Gastrocnemius medialis (tissue), 4 donors: ENCODE data around the gene GANC. TPM values are rescaled to one million over a fixed set of nuclear protein-coding genes. Genes with fewer than 3 reads are reported as not detected.

Experiments
- ATAC-seq, 2 donors: fragments of 150-250 bp; one replicate each; pipeline ENCODE4 v1.9.1; 2016
- DNase-seq, 2 donors: peaks; one replicate each; pipeline ENCODE4 v3.0.0-alpha.2; 2019
- H3K27ac ChIP-seq, 4 donors: fragments of 200-600 bp; sonication (generic); 1 replicate in 1 of 4; 2 replicates in 3 of 4; pipeline ENCODE4 v1.5.1; 2016 to 2018; ENCODE audit warnings: mild to moderate bottlenecking in 2 of 4, moderate library complexity in 1 of 4
- H3K27me3 ChIP-seq, 3 donors: fragments of 200-600 bp; sonication (generic) in 2 of 3; 1 replicate in 1 of 3; 2 replicates in 2 of 3; pipeline versions ENCODE4 v1.5.1 to v1.6.0; 2016 to 2019; ENCODE audit warnings: mild to moderate bottlenecking in 1 of 3, moderate library complexity in 1 of 3
- H3K36me3 ChIP-seq, 2 donors: fragments of 200-600 bp; sonication (generic) in 1 of 2; one replicate each; pipeline ENCODE4 v1.5.1; 2017 to 2018
- H3K4me1 ChIP-seq, 2 donors: fragments of 200-600 bp; sonication (generic) in 1 of 2; one replicate each; pipeline ENCODE4 v1.5.1; 2016 to 2017; ENCODE audit warnings: mild to moderate bottlenecking in 2 of 2
- H3K4me3 ChIP-seq, 4 donors: fragments of 200-600 bp; sonication (generic) in 3 of 4; 1 replicate in 1 of 4; 2 replicates in 3 of 4; pipeline ENCODE4 v1.5.1; 2016 to 2019; ENCODE audit warnings: mild to moderate bottlenecking in 2 of 4
- H3K9me3 ChIP-seq, 3 donors: fragments of 200-600 bp; sonication (generic) in 2 of 3; 1 replicate in 1 of 3; 2 replicates in 2 of 3; pipeline ENCODE4 v1.5.1; 2016 to 2019
- CTCF ChIP-seq, 5 experiments: fragments of 450-650 bp in 3 of 5; fragments of 200-600 bp in 2 of 5; sonication (generic) in 2 of 5; IDR thresholded peaks in 4 of 5; conservative IDR thresholded peaks in 1 of 5; 1 replicate in 4 of 5; 2 replicates in 1 of 5; pipeline ENCODE4 v1.5.1; 2016 to 2019; ENCODE audit warnings: antibody characterized with exemption in 5 of 5, mild to moderate bottlenecking in 3 of 5, moderate library complexity in 3 of 5
- POLR2A ChIP-seq, 2 donors: fragments of 450-650 bp; IDR thresholded peaks; one replicate each; pipeline ENCODE4 v1.6.1; 2017; ENCODE audit warnings: antibody characterized with exemption in 2 of 2, mild to moderate bottlenecking in 2 of 2, moderate library complexity in 2 of 2
- in situ Hi-C, 4 donors: fragments of 200-750 bp; cut with MboI; loops; one replicate each; pipeline versions ENCODE4 v1.15.0 to v1.8.0; 2017; ENCODE audit warnings: low sequenced_read_pairs in 4 of 4
- intact Hi-C: fragments of 100-400 bp; cut with DNase I; formaldehyde crosslinking; loops from one replicate; pipeline ENCODE4 v1.15.1; 2023; ENCODE audit warnings: low total_unique reads
- total RNA-seq, 4 donors: library from RNA; depleted of rRNA; stranded (reverse); fragments of >200 nt; gene quantifications; one replicate each; pipeline versions ENCODE4 v1.1.0 to v1.2.3, GENCODE V29; 2016

Gene GANC
- total RNA-seq, 4 donors from 2014 or later: 5.9 to 26.3 (median 11.9) TPM

GRCh38 chr15:42374810-42375209, 101.8 kb downstream of the GANC start:
- intact Hi-C loops: no loop called here

GRCh38 chr15:42375252-42375651, 102.3 kb downstream of the GANC start:
- ATAC-seq: peak in 1 of 2 donors; percentile 22
- no peaks in the 10 kb centered on the region for H3K27me3 ChIP-seq
- H3K4me1 ChIP-seq: peaks cover 43 to 44% of the 10 kb centered on the region in 2 donors
- intact Hi-C loops: no loop called here
- H3K4me3 ChIP-seq: no peak overlapping the region
- in situ Hi-C loops: no loop called here
- TF ChIP-seq POLR2A (IDR thresholded peaks at IDR 0.05): no peak
- DNase-seq: no peak
- peaks cover 0 to 7% of the 10 kb centered on the region in 2 donors for H3K36me3 ChIP-seq
- H3K9me3 ChIP-seq: no peaks in the 10 kb centered on the region
- H3K27ac ChIP-seq: peak overlapping the region; percentile 93 to 97 (median 96)

More at GRCh38 chr15:42374810-42375209, 101.8 kb downstream of the GANC start:
- DNase-seq: no peak
- Histone ChIP-seq H3K4me3 (no peak overlapping the region), H3K36me3 (peaks cover 0 to 7% of the 10 kb centered on the region in 2 donors), H3K9me3 (no peaks in the 10 kb centered on the region), H3K27ac (peak overlapping the region; percentile 93 to 97 (median 96)), H3K4me1 (peaks cover 41 to 49% of the 10 kb centered on the region in 2 donors), H3K27me3 (no peaks in the 10 kb centered on the region)
- in situ Hi-C loops: no loop called here
- ATAC-seq: no peak
- TF ChIP-seq CTCF (IDR thresholded peaks at IDR 0.05 in 4 of 5, conservative IDR thresholded peaks at IDR 0.05 in 1 of 5): no peak
- no peak for TF ChIP-seq POLR2A (IDR thresholded peaks at IDR 0.05)

DNA sequence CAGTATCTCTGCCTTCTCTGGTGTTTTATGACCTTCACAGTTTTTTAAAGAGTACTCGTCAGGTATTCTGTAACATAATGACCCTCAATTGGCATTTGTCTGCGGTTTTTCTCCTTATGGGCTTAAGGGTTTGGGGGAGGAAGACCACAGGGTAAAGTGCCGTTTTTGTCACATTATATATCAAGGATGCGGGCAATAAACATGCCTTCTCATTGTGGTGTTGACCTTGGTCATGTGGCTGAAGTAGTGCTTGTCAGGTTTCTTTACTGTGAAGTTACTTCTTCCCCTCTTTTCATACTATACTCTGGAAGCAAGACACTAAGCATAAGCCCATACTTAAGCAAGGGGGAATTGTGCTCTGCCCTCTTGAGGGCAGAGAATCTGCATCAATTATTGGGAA, 102.9 kb downstream of the GANC start:
- peak overlapping the region; percentile 93 to 97 (median 96) for H3K27ac ChIP-seq
- intact Hi-C loops (no loop called here), in situ Hi-C loops (no loop called here)
- peaks cover 44 to 46% of the 10 kb centered on the region in 2 donors for H3K4me1 ChIP-seq
- H3K9me3 ChIP-seq: no peaks in the 10 kb centered on the region
- no peak for TF ChIP-seq POLR2A (IDR thresholded peaks at IDR 0.05)
- no peak for TF ChIP-seq CTCF (IDR thresholded peaks at IDR 0.05 in 4 of 5, conservative IDR thresholded peaks at IDR 0.05 in 1 of 5)
- no peaks in the 10 kb centered on the region for H3K27me3 ChIP-seq
- DNase-seq: no peak
- peak; percentile 16 to 18 for ATAC-seq
- H3K4me3 ChIP-seq: no peak overlapping the region
- H3K36me3 ChIP-seq: peaks cover 0 to 7% of the 10 kb centered on the region in 2 donors

DNA sequence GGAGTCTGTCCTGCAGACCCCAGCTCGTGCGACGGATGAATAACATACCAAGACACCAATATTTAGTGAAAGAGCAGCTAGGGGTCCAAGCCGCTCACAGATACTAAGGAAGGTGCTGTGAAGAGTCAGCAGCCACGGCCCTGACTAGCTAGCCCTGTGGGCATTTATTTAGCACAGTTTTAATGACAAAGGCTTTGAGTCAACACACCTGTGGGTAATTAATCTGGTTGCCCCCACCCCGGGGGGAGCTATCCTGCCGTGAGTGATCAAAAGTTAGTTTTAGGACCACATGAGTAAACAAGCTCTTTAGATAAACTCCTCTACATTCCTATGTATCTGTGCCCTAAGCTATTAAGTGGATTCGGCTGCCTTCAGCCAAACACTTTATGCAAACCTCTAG, 105.0 kb downstream of the GANC start:
- Histone ChIP-seq H3K4me1 (peaks cover 47 to 53% of the 10 kb centered on the region in 2 donors), H3K27ac (peak overlapping the region; percentile 91 to 96 (median 94)), H3K36me3 (no peaks in the 10 kb centered on the region), H3K9me3 (no peaks in the 10 kb centered on the region), H3K4me3 (no peak overlapping the region), H3K27me3 (no peaks in the 10 kb centered on the region)
- DNase-seq (no peak), ATAC-seq (no peak)
- TF ChIP-seq CTCF (IDR thresholded peaks at IDR 0.05 in 4 of 5, conservative IDR thresholded peaks at IDR 0.05 in 1 of 5) (no peak), POLR2A (IDR thresholded peaks at IDR 0.05) (no peak)
- in situ Hi-C loops (no loop called here), intact Hi-C loops (no loop called here)

DNA sequence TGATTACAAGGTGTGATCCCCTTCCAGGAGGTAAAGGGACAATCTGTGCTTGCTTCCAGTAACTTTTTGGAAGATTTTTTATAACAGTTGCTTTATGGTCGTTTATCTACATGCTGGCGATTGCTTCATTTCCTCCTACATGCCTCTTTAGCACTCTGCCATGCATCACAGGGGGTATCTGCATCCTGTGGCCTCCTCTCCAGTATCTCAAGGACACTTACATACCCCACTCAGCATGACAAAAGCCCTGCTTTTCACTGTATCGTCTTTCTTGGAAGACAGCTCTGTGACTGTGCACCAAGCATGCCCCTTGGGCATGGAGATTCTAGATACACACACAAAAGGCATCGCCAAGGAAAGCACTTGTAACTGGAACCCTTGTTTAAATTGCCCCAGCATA, 111.6 kb downstream of the GANC start:
- DNase-seq: no peak
- H3K36me3 ChIP-seq: peaks cover 0 to 3% of the 10 kb centered on the region in 2 donors
- ATAC-seq: no peak
- H3K4me3 ChIP-seq: no peak overlapping the region
- H3K27ac ChIP-seq: peak overlapping the region; percentile 91 to 96 (median 94)
- no peak for TF ChIP-seq CTCF (IDR thresholded peaks at IDR 0.05 in 4 of 5, conservative IDR thresholded peaks at IDR 0.05 in 1 of 5)
- TF ChIP-seq POLR2A (IDR thresholded peaks at IDR 0.05): no peak
- in situ Hi-C loops (loop anchor here in 2 of 4 donors (10.0 kb wide), 1 partner anchor 110 kb away; the partner anchor contains the start of genes GANC (in 2 of the 2) and TMEM87A (in 2 of the 2)), intact Hi-C loops (loop anchor here (10.0 kb wide), 1 partner anchor 180 kb away; the partner anchor contains the start of gene VPS39)
- no peaks in the 10 kb centered on the region for H3K27me3 ChIP-seq
- H3K9me3 ChIP-seq: no peaks in the 10 kb centered on the region
- peaks cover 54% of the 10 kb centered on the region in 2 donors for H3K4me1 ChIP-seq
